ENCODE measurements around the gene VIL1. TPM values are rescaled to one million over a fixed set of nuclear protein-coding genes. Genes with fewer than 3 reads are reported as not detected.

The VIL1 gene
- total RNA-seq, 1 donor from 2014 or later: not detected

GRCh38 chr2:218400930-218401881 is 17.7 kb upstream of the VIL1 start:
- H3K27ac Mint-ChIP-seq (ENCODE audit: unreplicated experiment): peak overlapping the region; percentile 18
- no peak for DNase-seq (ENCODE audit: extremely low spot score, unreplicated experiment)
- H3K4me3 Mint-ChIP-seq (ENCODE audit: unreplicated experiment): peak overlapping the region; percentile 94
- H3K9me3 Mint-ChIP-seq (ENCODE audit: unreplicated experiment): no peaks in the 10 kb centered on the region
- peaks cover 45% of the 10 kb centered on the region for H3K4me1 Mint-ChIP-seq (ENCODE audit: unreplicated experiment)
- no peak for TF ChIP-seq CTCF (IDR thresholded peaks at IDR 0.05)
- H3K36me3 Mint-ChIP-seq (ENCODE audit: unreplicated experiment): peaks cover 14% of the 10 kb centered on the region
- H3K27me3 Mint-ChIP-seq (ENCODE audit: unreplicated experiment): no peaks in the 10 kb centered on the region

- no peak for DNase-seq (ENCODE audit: extremely low spot score, unreplicated experiment)
- Mint-ChIP-seq H3K9me3 (ENCODE audit: unreplicated experiment) (no peaks in the 10 kb centered on the region), H3K27ac (ENCODE audit: unreplicated experiment) (peak overlapping the region; percentile 18), H3K36me3 (ENCODE audit: unreplicated experiment) (peaks cover 14% of the 10 kb centered on the region), H3K27me3 (ENCODE audit: unreplicated experiment) (no peaks in the 10 kb centered on the region), H3K4me3 (ENCODE audit: unreplicated experiment) (peak overlapping the region; percentile 94), H3K4me1 (ENCODE audit: unreplicated experiment) (peaks cover 47% of the 10 kb centered on the region)
- no peak for TF ChIP-seq CTCF (IDR thresholded peaks at IDR 0.05)
Observed at GRCh38 chr2:218401890-218402289, 17.0 kb upstream of the VIL1 start.

GRCh38 chr2:218402491-218402901 is 16.4 kb upstream of the VIL1 start:
- Mint-ChIP-seq H3K27ac (ENCODE audit: unreplicated experiment) (no peak overlapping the region), H3K4me1 (ENCODE audit: unreplicated experiment) (peaks cover 45% of the 10 kb centered on the region), H3K9me3 (ENCODE audit: unreplicated experiment) (no peaks in the 10 kb centered on the region), H3K27me3 (ENCODE audit: unreplicated experiment) (no peaks in the 10 kb centered on the region), H3K4me3 (ENCODE audit: unreplicated experiment) (peak overlapping the region; percentile 32), H3K36me3 (ENCODE audit: unreplicated experiment) (peaks cover 14% of the 10 kb centered on the region)
- no peak for TF ChIP-seq CTCF (IDR thresholded peaks at IDR 0.05)
- no peak for DNase-seq (ENCODE audit: extremely low spot score, unreplicated experiment)

- H3K36me3 Mint-ChIP-seq (ENCODE audit: unreplicated experiment): peaks cover 14% of the 10 kb centered on the region
- TF ChIP-seq CTCF (IDR thresholded peaks at IDR 0.05): no peak
- no peaks in the 10 kb centered on the region for H3K9me3 Mint-ChIP-seq (ENCODE audit: unreplicated experiment)
- no peak for DNase-seq (ENCODE audit: extremely low spot score, unreplicated experiment)
- no peaks in the 10 kb centered on the region for H3K27me3 Mint-ChIP-seq (ENCODE audit: unreplicated experiment)
- H3K4me3 Mint-ChIP-seq (ENCODE audit: unreplicated experiment): no peak overlapping the region
- peaks cover 41% of the 10 kb centered on the region for H3K4me1 Mint-ChIP-seq (ENCODE audit: unreplicated experiment)
- H3K27ac Mint-ChIP-seq (ENCODE audit: unreplicated experiment): no peak overlapping the region
Observed at GRCh38 chr2:218402911-218403411, 16.0 kb upstream of the VIL1 start.

- no peak for TF ChIP-seq CTCF (IDR thresholded peaks at IDR 0.05)
- H3K9me3 Mint-ChIP-seq (ENCODE audit: unreplicated experiment): no peaks in the 10 kb centered on the region
- no peaks in the 10 kb centered on the region for H3K27me3 Mint-ChIP-seq (ENCODE audit: unreplicated experiment)
- peak overlapping the region; percentile 4 for H3K27ac Mint-ChIP-seq (ENCODE audit: unreplicated experiment)
- no peak for DNase-seq (ENCODE audit: extremely low spot score, unreplicated experiment)
- H3K36me3 Mint-ChIP-seq (ENCODE audit: unreplicated experiment): peaks cover 14% of the 10 kb centered on the region
- no peak overlapping the region for H3K4me3 Mint-ChIP-seq (ENCODE audit: unreplicated experiment)
- peaks cover 41% of the 10 kb centered on the region for H3K4me1 Mint-ChIP-seq (ENCODE audit: unreplicated experiment)
Observed at GRCh38 chr2:218403810-218404209, 15.1 kb upstream of the VIL1 start.
